Progenitor cell of endocrine pancreas (in vitro differentiated cells): ENCODE results near the gene LAMA1. TPM values are rescaled to one million over a fixed set of nuclear protein-coding genes. Genes with fewer than 3 reads are reported as not detected.

Experiments used
- DNase-seq: peaks from one replicate; pipeline ENCODE4 v3.0.0; 2021; ENCODE audit warnings: low spot score; ENCODE audit not compliant: unreplicated experiment
- H3K27ac Mint-ChIP-seq: 2 replicates; pipeline ENCODE4 v1.8.0; 2021; ENCODE audit warnings: mild to moderate bottlenecking, moderate library complexity, mixed read lengths
- H3K27me3 Mint-ChIP-seq: 2 replicates; pipeline ENCODE4 v1.8.0; 2021; ENCODE audit warnings: mixed read lengths
- H3K36me3 Mint-ChIP-seq: 2 replicates; pipeline ENCODE4 v1.8.0; 2022; ENCODE audit warnings: mixed read lengths; ENCODE audit not compliant: insufficient read depth
- H3K4me1 Mint-ChIP-seq: 2 replicates; pipeline ENCODE4 v1.8.0; 2021; ENCODE audit warnings: low read depth, mixed read lengths
- H3K4me3 Mint-ChIP-seq: 2 replicates; pipeline ENCODE4 v1.8.0; 2021; ENCODE audit warnings: low read depth, mild to moderate bottlenecking, moderate library complexity, mixed read lengths
- H3K9me3 Mint-ChIP-seq: 2 replicates; pipeline ENCODE4 v1.8.0; 2021; ENCODE audit warnings: low read depth, mixed read lengths
- CTCF ChIP-seq: fragments of 200-600 bp; sonication (generic); IDR thresholded peaks from one replicate; pipeline ENCODE4 v1.5.0; 2021; ENCODE audit warnings: antibody characterized with exemption, mild to moderate bottlenecking; ENCODE audit not compliant: unreplicated experiment
- total RNA-seq: library from RNA; stranded (reverse); gene quantifications from 2 replicates; pipeline ENCODE4 v1.2.1, GENCODE V29; 2021

The LAMA1 gene
- total RNA-seq, 1 donor from 2014 or later, result 257 TPM

DNA sequence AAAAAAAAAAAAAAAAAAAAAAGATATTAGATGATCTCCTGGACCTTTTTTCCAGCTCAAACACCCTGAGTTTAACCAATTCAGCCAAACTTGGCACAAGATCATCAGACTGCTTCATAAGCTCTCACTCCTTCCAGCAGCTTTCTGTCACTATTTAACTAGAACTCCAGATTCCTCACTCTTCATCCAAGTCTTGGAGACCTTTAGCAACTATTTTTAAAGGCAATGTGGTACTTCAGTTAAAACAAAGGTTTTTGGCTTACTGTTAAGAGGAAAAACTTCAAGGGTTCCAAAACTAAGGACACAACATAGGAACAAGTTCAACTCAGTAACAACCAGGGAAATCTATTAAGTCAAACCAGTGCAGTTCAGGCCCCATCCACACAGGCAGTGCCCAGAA lies 23.2 kb downstream of the LAMA1 start:
- Mint-ChIP-seq H3K9me3 (no peaks in the 10 kb centered on the region), H3K27ac (peak overlapping the region; percentile 72), H3K4me1 (peaks cover 53% of the 10 kb centered on the region), H3K36me3 (peaks cover 20% of the 10 kb centered on the region), H3K4me3 (no peak overlapping the region), H3K27me3 (no peaks in the 10 kb centered on the region)
- DNase-seq, result no peak
- no peak for TF ChIP-seq CTCF

DNA sequence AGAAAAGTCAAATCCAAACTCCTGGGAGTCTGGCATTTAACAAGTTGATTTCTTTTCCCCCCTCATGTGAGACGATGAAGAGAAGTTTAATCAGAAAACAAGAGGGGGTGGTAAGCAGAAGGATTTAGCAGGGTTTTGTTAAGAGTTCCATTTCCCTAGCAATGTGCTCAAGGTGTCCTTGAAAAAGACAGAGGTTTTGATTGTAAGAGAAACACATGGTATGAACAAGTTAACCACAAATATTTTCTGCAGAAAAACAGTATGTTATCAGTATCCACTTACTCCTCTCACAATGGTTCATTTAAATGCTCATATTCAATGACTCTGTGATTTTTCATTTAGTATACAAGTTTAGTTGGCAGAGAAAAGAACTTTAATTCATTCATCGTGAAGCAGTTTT lies 26.8 kb downstream of the LAMA1 start:
- TF ChIP-seq CTCF, result no peak
- peak overlapping the region; percentile 34 for H3K27ac Mint-ChIP-seq
- no peaks in the 10 kb centered on the region for H3K27me3 Mint-ChIP-seq
- DNase-seq, result no peak
- peaks cover 21% of the 10 kb centered on the region for H3K36me3 Mint-ChIP-seq
- no peaks in the 10 kb centered on the region for H3K9me3 Mint-ChIP-seq
- peaks cover 55% of the 10 kb centered on the region for H3K4me1 Mint-ChIP-seq
- no peak overlapping the region for H3K4me3 Mint-ChIP-seq

DNA sequence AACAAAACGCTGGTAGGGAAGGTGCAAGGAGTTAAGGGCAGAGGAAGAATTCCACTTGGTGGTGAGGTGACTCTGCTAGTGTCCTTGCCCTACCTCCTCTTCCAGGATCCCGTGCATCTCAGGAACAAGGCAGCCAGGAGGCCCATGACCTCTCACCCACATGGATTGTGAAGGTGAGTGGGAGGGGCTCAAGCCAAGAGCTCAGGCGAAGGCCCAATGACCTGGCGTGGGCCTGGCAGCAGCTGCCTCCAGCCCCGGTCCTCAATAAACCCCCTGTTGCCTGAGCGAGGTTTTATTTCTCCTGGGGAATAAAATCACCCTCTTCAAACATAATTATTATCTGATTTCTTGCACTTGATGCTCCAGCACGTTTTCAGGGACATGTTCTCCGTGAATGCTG lies 28.2 kb downstream of the LAMA1 start:
- H3K27ac Mint-ChIP-seq, result peak overlapping the region; percentile 59

DNA sequence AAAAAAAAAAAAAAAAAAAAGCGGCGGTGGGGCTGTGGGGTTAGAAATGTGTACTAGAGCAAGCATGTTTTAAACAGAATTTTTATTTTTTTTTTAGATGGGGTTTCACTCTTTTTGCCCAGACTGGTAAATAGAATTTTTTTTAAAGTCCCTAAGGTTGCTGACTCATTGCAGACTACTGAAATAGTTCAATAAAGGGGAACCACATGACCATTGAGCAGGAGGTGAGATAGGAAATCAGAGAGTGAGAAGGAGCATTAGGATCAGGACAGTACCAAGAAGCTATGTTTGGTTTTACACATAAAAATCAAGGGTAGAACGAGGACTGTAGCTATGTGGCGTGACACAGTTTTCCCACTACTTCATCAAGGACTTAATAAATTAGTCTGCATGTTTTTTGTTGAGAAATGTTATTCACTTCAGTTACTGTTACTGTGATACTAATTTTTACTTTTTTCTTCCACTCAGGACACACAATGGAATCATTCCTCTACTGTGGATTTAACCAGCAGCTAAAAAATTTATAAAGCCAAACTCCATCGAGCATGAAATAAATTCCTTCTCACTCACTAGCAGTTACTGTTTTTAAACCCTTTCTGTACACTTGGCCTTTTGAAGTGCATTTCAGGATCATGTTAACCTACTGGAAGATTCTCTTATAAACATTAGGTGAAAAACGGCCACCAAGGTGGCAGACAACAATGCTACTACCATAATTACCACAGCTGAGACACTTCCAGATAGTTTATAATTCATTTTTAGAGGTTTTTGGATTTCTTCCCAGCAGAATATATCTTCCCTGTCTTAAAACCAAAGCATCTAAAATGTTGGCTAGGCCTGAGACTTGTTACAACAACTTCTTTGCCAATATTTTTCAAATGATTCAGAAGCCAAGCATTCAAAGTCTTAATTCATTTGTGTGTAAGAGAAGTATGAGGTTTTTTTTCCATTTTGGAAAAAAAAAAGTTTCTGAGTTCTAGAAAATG lies 33.2 kb downstream of the LAMA1 start:
- Mint-ChIP-seq H3K27ac (peak overlapping the region; percentile 79), H3K36me3 (peaks cover 21% of the 10 kb centered on the region), H3K27me3 (no peaks in the 10 kb centered on the region), H3K4me3 (no peak overlapping the region), H3K4me1 (peaks cover 40% of the 10 kb centered on the region), H3K9me3 (no peaks in the 10 kb centered on the region)
- DNase-seq, result no peak
- no peak for TF ChIP-seq CTCF

More for the DNA sequence above, 28.2 kb downstream of the LAMA1 start:
- Mint-ChIP-seq H3K36me3 (peaks cover 19% of the 10 kb centered on the region), H3K27me3 (no peaks in the 10 kb centered on the region), H3K4me3 (no peak overlapping the region), H3K9me3 (no peaks in the 10 kb centered on the region), H3K4me1 (peaks cover 52% of the 10 kb centered on the region)
- no peak for DNase-seq
- no peak for TF ChIP-seq CTCF

DNA sequence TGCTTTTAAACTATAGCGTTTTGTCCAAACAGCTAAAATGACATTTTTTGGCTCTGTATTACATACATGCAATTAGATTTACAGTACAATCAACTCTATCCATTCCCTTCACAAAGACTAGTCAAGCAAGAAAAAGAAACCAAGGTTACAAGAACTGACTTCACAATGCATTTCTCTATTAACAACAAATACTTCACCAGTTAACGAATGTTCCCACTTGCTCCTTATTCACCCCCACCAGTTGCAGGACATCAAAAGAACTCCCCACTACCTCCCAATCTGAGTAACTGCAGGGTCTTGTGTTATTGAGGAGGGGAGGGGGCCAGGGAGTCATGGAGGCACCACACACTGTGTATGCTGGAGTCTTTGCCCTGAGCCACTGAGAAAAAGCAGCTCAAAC lies 34.9 kb downstream of the LAMA1 start:
- no peak for TF ChIP-seq CTCF
- Mint-ChIP-seq H3K4me1 (peaks cover 35% of the 10 kb centered on the region), H3K27me3 (no peaks in the 10 kb centered on the region), H3K36me3 (peaks cover 30% of the 10 kb centered on the region), H3K27ac (peak overlapping the region; percentile 29), H3K9me3 (no peaks in the 10 kb centered on the region), H3K4me3 (no peak overlapping the region)
- DNase-seq, result no peak
